PC-3 (cell line): ENCODE results near the gene GPHA2.

Experiments used
- CTCF ChIP-seq: fragments of 300-600 bp; sonication (generic); conservative IDR thresholded peaks from 2 replicates; pipeline ENCODE4 v1.5.1; 2017; ENCODE audit warnings: antibody characterized with exemption, low read depth, mild to moderate bottlenecking, low read length
- EZH2 ChIP-seq: fragments of 300-600 bp; sonication (generic); IDR thresholded peaks from one replicate; pipeline ENCODE4 v1.6.1; 2017; ENCODE audit warnings: antibody characterized with exemption, mild to moderate bottlenecking, low read length; ENCODE audit not compliant: unreplicated experiment

DNA sequence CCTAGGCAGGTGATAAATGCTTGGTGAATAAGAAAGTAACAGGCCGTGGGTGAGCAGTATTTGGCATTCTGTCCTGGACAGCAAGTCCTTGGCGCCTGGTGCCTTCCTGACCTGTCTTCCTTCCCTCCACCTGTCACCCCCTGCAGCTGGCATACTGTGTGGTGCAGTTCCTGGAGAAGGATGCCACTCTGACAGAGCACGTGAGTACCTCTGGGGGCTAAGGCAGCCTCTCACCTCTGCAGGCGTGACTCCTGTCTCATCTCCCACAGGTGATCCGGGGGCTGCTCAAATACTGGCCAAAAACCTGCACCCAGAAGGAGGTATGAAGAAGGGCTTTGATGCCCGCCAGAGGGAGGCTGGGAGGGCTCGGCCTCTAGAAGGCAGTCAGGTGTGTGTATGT, 4.4 kb downstream of the GPHA2 start:
- no peak for TF ChIP-seq CTCF
- TF ChIP-seq EZH2: no peak
